H7 (cell line): ENCODE data around the gene CSRP1. TPM values are rescaled to one million over a fixed set of nuclear protein-coding genes. Genes with fewer than 3 reads are reported as not detected.
"Not testable (repeated sequence)": the region's sequence is repeated elsewhere in the genome, so short reads cannot be mapped to it uniquely, and the experiment has no call there.

Experiments used
- DNase-seq: peaks from one replicate; pipeline ENCODE4 v3.0.0; 2012
- H3K27me3 ChIP-seq: 2 replicates; pipeline ENCODE4 v1.6.0; 2011; ENCODE audit warnings: mild to moderate bottlenecking, low read length; ENCODE audit not compliant: control insufficient read depth, insufficient read depth
- H3K36me3 ChIP-seq: replicated peaks from 2 replicates; pipeline ENCODE4 v1.5.1; 2011; ENCODE audit warnings: low read length; ENCODE audit not compliant: control insufficient read depth, insufficient read depth
- H3K4me3 ChIP-seq: 2 replicates; pipeline ENCODE4 v1.5.1; 2011; ENCODE audit warnings: low read depth, mild to moderate bottlenecking, control low read depth, low read length, moderate library complexity; ENCODE audit not compliant: insufficient read depth
- total RNA-seq: library from RNA; depleted of rRNA; stranded (reverse); fragments of >200 nt; shearing (Covaris generic); gene quantifications from 2 replicates; pipeline ENCODE4 v1.2.3, GENCODE V29; 2014

Gene CSRP1
- total RNA-seq, 1 experiment from 2014 or later, result 0.73 TPM

- H3K4me3 ChIP-seq, result no peak overlapping the region
- H3K36me3 ChIP-seq, result no peaks in the 10 kb centered on the region
- DNase-seq, result peak; percentile 90
- H3K27me3 ChIP-seq, result peaks cover 2% of the 10 kb centered on the region; the same call in 1 of the 2 replicates
Measured at GRCh38 chr1:201530741-201531531, 24.0 kb upstream of the CSRP1 start.

- Histone ChIP-seq H3K4me3 (no peak overlapping the region), H3K27me3 (no peaks in the 10 kb centered on the region; the same call in 1 of the 2 replicates), H3K36me3 (no peaks in the 10 kb centered on the region)
- no peak for DNase-seq
Measured at GRCh38 chr1:201528631-201529252, 21.8 kb upstream of the CSRP1 start.

GRCh38 chr1:201527879-201528278 is 21.0 kb upstream of the CSRP1 start:
- Histone ChIP-seq H3K4me3 (no peak overlapping the region), H3K27me3 (no peaks in the 10 kb centered on the region; the same call in 1 of the 2 replicates), H3K36me3 (no peaks in the 10 kb centered on the region)
- no peak for DNase-seq

GRCh38 chr1:201525193-201525778 is 18.4 kb upstream of the CSRP1 start:
- Histone ChIP-seq H3K27me3 (no peaks in the 10 kb centered on the region), H3K4me3 (no peak overlapping the region), H3K36me3 (no peaks in the 10 kb centered on the region)
- no peak for DNase-seq

- DNase-seq, H3K27me3 ChIP-seq, H3K4me3 ChIP-seq, H3K36me3 ChIP-seq: not testable (repeated sequence)
Measured at GRCh38 chr1:201520046-201520575, 13.2 kb upstream of the CSRP1 start.

GRCh38 chr1:201518071-201518470 is 11.1 kb upstream of the CSRP1 start:
- DNase-seq, result no peak
- no peaks in the 10 kb centered on the region; the same call in 1 of the 2 replicates for H3K27me3 ChIP-seq
- no peaks in the 10 kb centered on the region for H3K36me3 ChIP-seq
- H3K4me3 ChIP-seq, result no peak overlapping the region

- Histone ChIP-seq H3K27me3 (no peaks in the 10 kb centered on the region; the same call in 1 of the 2 replicates), H3K4me3 (no peak overlapping the region), H3K36me3 (no peaks in the 10 kb centered on the region)
- no peak for DNase-seq
Measured at GRCh38 chr1:201517631-201518030, 10.7 kb upstream of the CSRP1 start.

- no peaks in the 10 kb centered on the region; the same call in 1 of the 2 replicates for H3K27me3 ChIP-seq
- DNase-seq, result no peak
Measured at GRCh38 chr1:201516511-201517127, 9.7 kb upstream of the CSRP1 start.

GRCh38 chr1:201515895-201516294 is 9.0 kb upstream of the CSRP1 start:
- H3K27me3 ChIP-seq, result no peaks in the 10 kb centered on the region; the same call in 1 of the 2 replicates
- H3K4me3 ChIP-seq, result no peak overlapping the region
- H3K36me3 ChIP-seq, result no peaks in the 10 kb centered on the region
- DNase-seq, result no peak

More at GRCh38 chr1:201516511-201517127, 9.7 kb upstream of the CSRP1 start:
- no peaks in the 10 kb centered on the region for H3K36me3 ChIP-seq
- H3K4me3 ChIP-seq, result no peak overlapping the region

GRCh38 chr1:201515062-201515750 is 8.3 kb upstream of the CSRP1 start:
- no peak for DNase-seq

GRCh38 chr1:201514466-201514865 is 7.5 kb upstream of the CSRP1 start:
- no peaks in the 10 kb centered on the region for H3K36me3 ChIP-seq
- no peak overlapping the region for H3K4me3 ChIP-seq
- H3K27me3 ChIP-seq, result no peaks in the 10 kb centered on the region; the same call in 1 of the 2 replicates
- DNase-seq, result no peak

More at GRCh38 chr1:201515062-201515750, 8.3 kb upstream of the CSRP1 start:
- H3K27me3 ChIP-seq, result no peaks in the 10 kb centered on the region; the same call in 1 of the 2 replicates
- H3K36me3 ChIP-seq, result no peaks in the 10 kb centered on the region
- H3K4me3 ChIP-seq, result no peak overlapping the region

GRCh38 chr1:201513498-201514243 is 6.7 kb upstream of the CSRP1 start:
- no peaks in the 10 kb centered on the region for H3K36me3 ChIP-seq
- no peak overlapping the region for H3K4me3 ChIP-seq

GRCh38 chr1:201511941-201512539 is 5.1 kb upstream of the CSRP1 start:
- Histone ChIP-seq H3K36me3 (no peaks in the 10 kb centered on the region), H3K4me3 (no peak overlapping the region), H3K27me3 (no peaks in the 10 kb centered on the region; the same call in none of the 2 replicates)
- DNase-seq, result peak; percentile 77

More at GRCh38 chr1:201513498-201514243, 6.7 kb upstream of the CSRP1 start:
- no peaks in the 10 kb centered on the region; the same call in 1 of the 2 replicates for H3K27me3 ChIP-seq
- DNase-seq, result no peak
